Bronchial epithelial cell (primary cell): ENCODE measurements around the gene SLIT3. TPM values are rescaled to one million over a fixed set of nuclear protein-coding genes. Genes with fewer than 3 reads are reported as not detected.

ENCODE experiments used
- DNase-seq: peaks from one replicate; pipeline ENCODE4 v3.0.0-alpha.2; 2010; ENCODE audit warnings: low read depth
- FAIRE-seq: peaks from 2 replicates; lab custom pipeline; 2011; peaks lifted over from hg19 to GRCh38; lab: Jason Lieb, UNC
- H3K27me3 ChIP-seq: 2 replicates; pipeline ENCODE4 v1.5.1; 2011; ENCODE audit warnings: low read length; ENCODE audit not compliant: control insufficient read depth, insufficient read depth
- H3K36me3 ChIP-seq: 2 replicates; pipeline ENCODE4 v1.5.1; 2011; ENCODE audit warnings: low read length; ENCODE audit not compliant: control insufficient read depth, insufficient read depth
- H3K4me3 ChIP-seq: 2 replicates; pipeline ENCODE4 v1.5.1; 2011; ENCODE audit warnings: mild to moderate bottlenecking, low read depth, low read length, control low read depth
- total RNA-seq: library from RNA; depleted of rRNA; stranded (reverse); fragments of >200 nt; gene quantifications from 2 replicates; pipeline ENCODE4 v1.2.1, GENCODE V29; 2014
- TF ChIP-seq, protein P1 (sequence below): IDR thresholded peaks from 2 replicates; pipeline ENCODE4 v1.5.1; 2011; ENCODE audit warnings: mild to moderate bottlenecking, moderate library complexity, low read length, control low read depth, inconsistent platforms; ENCODE audit not compliant: insufficient read depth, severe bottlenecking

The SLIT3 gene
- total RNA-seq, 1 donor from 2014 or later: 0.79 TPM

DNA sequence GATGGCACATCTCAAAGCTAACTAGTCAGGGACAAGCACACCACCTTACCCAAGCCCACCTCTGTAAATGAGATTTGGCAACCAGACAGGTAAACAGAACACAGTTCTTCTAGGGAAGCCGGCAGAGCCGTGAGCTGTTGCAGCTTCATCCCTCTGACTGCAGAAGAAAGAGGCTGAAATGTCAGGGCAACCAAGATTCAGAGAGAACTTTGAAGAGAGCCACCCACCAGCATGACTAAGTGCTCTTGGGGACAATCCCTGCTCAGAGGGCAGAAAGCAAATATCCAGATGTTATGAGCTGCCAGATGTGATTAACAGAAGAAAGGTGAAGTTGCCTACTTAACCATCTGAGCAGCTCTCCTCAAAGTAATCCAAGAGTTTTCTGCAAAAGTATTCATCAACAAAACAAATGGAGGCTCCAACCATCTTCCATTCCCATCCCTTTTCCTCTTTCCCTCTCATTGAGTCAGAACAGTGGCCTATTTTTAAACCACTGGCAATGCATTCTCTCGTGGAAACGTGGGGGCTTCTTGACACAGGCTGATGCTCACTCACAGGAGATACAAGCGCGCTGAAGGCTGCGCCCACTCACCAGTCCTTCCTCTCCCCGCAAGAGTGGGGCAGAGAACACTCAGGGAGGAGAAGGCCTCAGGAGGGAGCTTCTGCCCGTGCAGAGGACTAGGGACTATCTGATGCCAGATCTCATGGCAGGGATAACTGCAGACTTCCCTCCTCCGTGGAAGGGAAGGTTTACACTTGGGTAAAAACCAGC is 57.1 kb downstream of the SLIT3 start:
- FAIRE-seq (no peak), DNase-seq (no peak)
- Histone ChIP-seq H3K36me3 (no peaks in the 10 kb centered on the region), H3K4me3 (no peak overlapping the region), H3K27me3 (no peaks in the 10 kb centered on the region)
- TF ChIP-seq, protein P1, sequence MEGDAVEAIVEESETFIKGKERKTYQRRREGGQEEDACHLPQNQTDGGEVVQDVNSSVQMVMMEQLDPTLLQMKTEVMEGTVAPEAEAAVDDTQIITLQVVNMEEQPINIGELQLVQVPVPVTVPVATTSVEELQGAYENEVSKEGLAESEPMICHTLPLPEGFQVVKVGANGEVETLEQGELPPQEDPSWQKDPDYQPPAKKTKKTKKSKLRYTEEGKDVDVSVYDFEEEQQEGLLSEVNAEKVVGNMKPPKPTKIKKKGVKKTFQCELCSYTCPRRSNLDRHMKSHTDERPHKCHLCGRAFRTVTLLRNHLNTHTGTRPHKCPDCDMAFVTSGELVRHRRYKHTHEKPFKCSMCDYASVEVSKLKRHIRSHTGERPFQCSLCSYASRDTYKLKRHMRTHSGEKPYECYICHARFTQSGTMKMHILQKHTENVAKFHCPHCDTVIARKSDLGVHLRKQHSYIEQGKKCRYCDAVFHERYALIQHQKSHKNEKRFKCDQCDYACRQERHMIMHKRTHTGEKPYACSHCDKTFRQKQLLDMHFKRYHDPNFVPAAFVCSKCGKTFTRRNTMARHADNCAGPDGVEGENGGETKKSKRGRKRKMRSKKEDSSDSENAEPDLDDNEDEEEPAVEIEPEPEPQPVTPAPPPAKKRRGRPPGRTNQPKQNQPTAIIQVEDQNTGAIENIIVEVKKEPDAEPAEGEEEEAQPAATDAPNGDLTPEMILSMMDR: no peak

DNA sequence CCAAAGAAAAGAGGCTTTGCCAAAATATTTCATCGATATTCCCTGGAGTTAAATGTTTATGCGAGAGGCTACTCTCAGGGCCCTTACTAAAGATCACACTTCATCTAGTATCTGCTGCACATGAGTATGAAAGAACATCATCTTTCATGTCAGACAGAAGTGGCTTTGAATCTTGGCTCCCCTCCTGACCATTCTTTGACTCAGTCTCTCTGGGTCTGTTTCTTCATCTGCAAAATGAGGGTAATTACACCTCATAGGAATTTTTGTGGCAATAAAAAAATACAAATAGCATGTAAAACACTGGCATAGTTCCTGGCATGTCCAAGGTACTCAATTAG is 58.1 kb downstream of the SLIT3 start:
- no peaks in the 10 kb centered on the region for H3K36me3 ChIP-seq
- no peak overlapping the region for H3K4me3 ChIP-seq
- no peak for FAIRE-seq
- H3K27me3 ChIP-seq: no peaks in the 10 kb centered on the region
- TF ChIP-seq, protein P1: no peak
- no peak for DNase-seq

DNA sequence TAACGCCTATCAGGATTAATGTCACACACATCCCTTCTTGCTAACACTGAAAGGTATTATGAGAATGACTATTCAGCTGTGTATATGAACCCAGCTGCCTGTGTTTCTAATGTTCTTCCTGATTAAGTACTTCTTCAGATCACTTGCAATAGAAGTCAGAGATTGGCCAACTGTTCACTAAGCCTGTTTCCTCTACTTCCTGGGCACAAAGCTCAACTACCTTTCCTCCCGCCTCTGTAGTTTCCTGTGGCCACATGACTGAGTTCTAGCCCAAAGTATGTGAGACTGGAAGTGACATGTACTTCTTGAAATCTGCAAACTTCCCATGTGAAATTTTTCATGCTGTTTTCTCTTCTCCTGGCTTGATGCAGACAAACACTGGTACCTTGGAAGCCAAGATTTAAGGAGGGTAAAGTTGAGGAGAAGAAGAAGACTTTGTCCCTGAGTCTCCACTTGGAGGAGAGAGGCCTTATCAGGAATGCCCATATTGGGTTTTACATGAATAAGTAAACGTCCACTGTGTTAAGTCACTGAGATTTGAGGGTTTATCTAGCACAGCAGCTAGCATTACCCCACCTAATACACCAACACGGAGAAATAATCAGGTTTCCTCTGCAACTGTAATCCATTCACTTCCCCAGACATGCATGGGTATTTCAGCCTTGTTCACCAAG is 58.6 kb downstream of the SLIT3 start:
- DNase-seq (no peak), FAIRE-seq (no peak)
- H3K27me3 ChIP-seq: no peaks in the 10 kb centered on the region
- H3K36me3 ChIP-seq: no peaks in the 10 kb centered on the region
- TF ChIP-seq, protein P1: no peak
- no peak overlapping the region for H3K4me3 ChIP-seq

DNA sequence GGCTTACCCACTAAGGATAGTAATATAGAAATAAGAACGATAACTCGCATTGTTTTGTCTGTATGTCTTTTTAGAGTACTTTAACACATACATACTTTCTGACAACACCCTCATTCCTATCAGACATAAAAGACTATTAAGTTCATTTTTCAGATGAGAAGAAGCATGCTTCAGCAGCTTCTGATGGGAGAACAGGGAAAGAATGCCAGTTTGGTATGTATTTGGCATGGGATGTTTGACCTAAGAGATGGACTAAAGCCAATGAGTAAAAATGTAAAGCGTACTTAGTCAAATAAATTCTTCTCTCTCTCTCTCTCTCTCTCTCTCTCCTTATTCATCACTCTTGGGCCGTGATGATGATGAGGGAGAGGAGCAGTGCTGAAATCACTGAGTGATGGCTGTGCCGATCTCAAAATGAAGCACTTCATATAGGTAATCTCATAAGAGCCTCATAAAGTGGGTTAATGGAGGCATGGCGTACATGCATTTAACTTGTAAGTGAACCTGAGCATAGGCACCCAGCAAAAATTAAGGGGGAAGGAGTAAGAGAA is 71.5 kb downstream of the SLIT3 start:
- H3K27me3 ChIP-seq: no peaks in the 10 kb centered on the region
- H3K36me3 ChIP-seq: no peaks in the 10 kb centered on the region
- FAIRE-seq (no peak), DNase-seq (no peak)
- no peak overlapping the region for H3K4me3 ChIP-seq
- TF ChIP-seq, protein P1: no peak

DNA sequence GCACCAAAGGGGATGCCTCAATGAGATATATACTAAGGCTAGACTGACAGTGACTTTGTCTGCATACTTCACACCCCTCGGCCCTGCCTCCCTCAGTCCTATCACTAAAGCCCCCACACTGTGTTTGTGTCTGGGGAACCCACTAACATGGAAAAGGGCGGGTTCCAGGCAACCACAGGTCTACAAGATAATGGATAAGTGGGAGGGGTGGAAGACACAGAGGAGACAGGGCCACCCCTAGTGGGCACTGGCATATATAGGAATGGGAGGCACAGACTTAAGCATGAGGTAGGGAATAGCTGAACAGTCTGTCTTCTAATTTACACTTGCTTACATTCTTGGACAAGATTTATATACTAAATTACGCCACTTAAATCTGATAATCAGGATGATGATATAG is 74.0 kb downstream of the SLIT3 start:
- Histone ChIP-seq H3K4me3 (no peak overlapping the region), H3K36me3 (no peaks in the 10 kb centered on the region), H3K27me3 (no peaks in the 10 kb centered on the region)
- DNase-seq: no peak
- FAIRE-seq: no peak
- TF ChIP-seq, protein P1: no peak
